Activated CD8-positive, alpha-beta memory T cell treated with anti-CD3 and anti-CD28 coated beads for 4 hours (primary cell): ENCODE measurements around the gene TARM1.
A peak's percentile ranks its signal among the peaks of the same experiment; 100 is the strongest.

Experiments used
- DNase-seq, 2 donors: peaks; one replicate each; pipeline ENCODE4 v3.0.0-alpha.2; 2020; ENCODE audit warnings: low read depth in 2 of 2

Gene TARM1

GRCh38 chr19:54081032-54081431, at the start of gene TARM1:
TARM1 (minus strand) TSS chr19:54081365; CDS start chr19:54081340, 25 bp downstream.
- no peak for DNase-seq

- DNase-seq: no peak
Measured at GRCh38 chr19:54129617-54129996, 48.4 kb upstream of the TARM1 start.

GRCh38 chr19:54128796-54129616, 47.8 kb upstream of the TARM1 start:
- DNase-seq: no peak

- no peak for DNase-seq
Measured at GRCh38 chr19:54128441-54128725, 47.2 kb upstream of the TARM1 start.

- no peak for DNase-seq
Measured at GRCh38 chr19:54127688-54128440, 46.7 kb upstream of the TARM1 start.

- no peak for DNase-seq
Measured at GRCh38 chr19:54125713-54126112, 44.5 kb upstream of the TARM1 start.

GRCh38 chr19:54124393-54124792, 43.2 kb upstream of the TARM1 start:
- DNase-seq: no peak

GRCh38 chr19:54123682-54124081, 42.5 kb upstream of the TARM1 start:
- DNase-seq: no peak

GRCh38 chr19:54121259-54121658, 40.1 kb upstream of the TARM1 start:
- no peak for DNase-seq

- peak; percentile 91 to 94 for DNase-seq
Measured at GRCh38 chr19:54115109-54116063, 34.2 kb upstream of the TARM1 start, which contains the start of the genes PRPF31 and TFPT. PRPF31 (plus strand) TSS chr19:54115754; CDS start chr19:54118279, 2,525 bp downstream. TFPT (minus strand) TSS chr19:54115657; CDS start chr19:54115269, 388 bp downstream.

GRCh38 chr19:54114340-54115108, 33.4 kb upstream of the TARM1 start:
- DNase-seq: no peak

- no peak for DNase-seq
Measured at GRCh38 chr19:54109651-54110050, 28.5 kb upstream of the TARM1 start.

- DNase-seq: no peak
Measured at GRCh38 chr19:54108496-54108895, 27.3 kb upstream of the TARM1 start.

GRCh38 chr19:54107876-54108490, 26.8 kb upstream of the TARM1 start:
- no peak for DNase-seq

GRCh38 chr19:54106716-54107115, 25.6 kb upstream of the TARM1 start:
- DNase-seq: no peak

GRCh38 chr19:54105796-54106195, 24.6 kb upstream of the TARM1 start:
- DNase-seq: no peak

GRCh38 chr19:54104998-54105715, 24.0 kb upstream of the TARM1 start:
- no peak for DNase-seq

GRCh38 chr19:54102421-54103169, 21.4 kb upstream of the TARM1 start, which contains the start of gene NDUFA3:
NDUFA3 (plus strand) TSS chr19:54102855; CDS start chr19:54102879, 24 bp downstream.
- peak; percentile 94 to 96 for DNase-seq

GRCh38 chr19:54100561-54100960, 19.4 kb upstream of the TARM1 start, which contains the start of gene OSCAR:
OSCAR (minus strand) TSS chr19:54100803; CDS start chr19:54100792, 11 bp downstream.
- DNase-seq: no peak
